PC-3 (cell line): ENCODE measurements around the gene HLA-DPA1. TPM values are rescaled to one million over a fixed set of nuclear protein-coding genes. Genes with fewer than 3 reads are reported as not detected.

ENCODE experiments used
- ATAC-seq: fragments of 200-7000 bp; cut with Tn5 transposase; 2 replicates; pipeline ENCODE4 v1.9.1; 2020; ENCODE audit warnings: mild to moderate bottlenecking, moderate library complexity
- Bru-seq: library from RNA; stranded (reverse); fragments of 400-500 nt; gene quantifications from one replicate; lab custom pipeline; 2021; lab: Mats Ljungman, UMichigan
- BruChase-seq, 2 experiments: library from RNA; stranded (reverse); fragments of 400-500 nt; gene quantifications; one replicate each; lab custom pipeline; 2021; lab: Mats Ljungman, UMichigan
- BruUV-seq: library from RNA; stranded (reverse); fragments of 400-500 nt; replicated peaks from 2 replicates; lab custom pipeline; 2021; lab: Mats Ljungman, UMichigan
- CTCF ChIA-PET: fragments of 300-600 bp; sonication (Branson Sonifier 250); formaldehyde crosslinking; loops from one replicate; lab custom pipeline; 2022; ENCODE audit warnings: antibody characterized with exemption; lab: Charles Lee
- POLR2A ChIA-PET: fragments of 300-600 bp; sonication (Branson Sonifier 250); formaldehyde crosslinking; loops from one replicate; lab custom pipeline; 2022; ENCODE audit warnings: antibody characterized with exemption; ENCODE audit not compliant: unreplicated experiment; lab: Charles Lee
- DNase-seq: peaks from one replicate; pipeline ENCODE4 v3.0.0-alpha.2; 2015
- H2AFZ ChIP-seq: fragments of 300-600 bp; sonication (generic); 2 replicates; pipeline ENCODE4 v1.6.0; 2016; ENCODE audit warnings: antibody characterized with exemption, low read length
- H3F3A ChIP-seq: fragments of 300-600 bp; sonication (generic); one replicate; pipeline ENCODE4 v1.6.0; 2017; ENCODE audit warnings: antibody characterized with exemption, low read length, control low read depth, mild to moderate bottlenecking; ENCODE audit not compliant: unreplicated experiment
- H3K27ac ChIP-seq: fragments of 300-600 bp; sonication (generic); 2 replicates; pipeline ENCODE4 v1.5.1; 2016; ENCODE audit warnings: mild to moderate bottlenecking, low read length
- H3K27me3 ChIP-seq: fragments of 300-600 bp; sonication (generic); 2 replicates; pipeline ENCODE4 v1.6.1; 2016; ENCODE audit warnings: low read length, mixed read lengths
- H3K36me3 ChIP-seq: fragments of 300-600 bp; sonication (generic); 2 replicates; pipeline ENCODE4 v1.6.1; 2016; ENCODE audit warnings: low read depth, mixed run types, low read length, mixed read lengths
- H3K4me1 ChIP-seq: fragments of 300-600 bp; sonication (generic); 2 replicates; pipeline ENCODE4 v1.5.1; 2016; ENCODE audit warnings: low read length; ENCODE audit not compliant: insufficient read depth
- H3K4me2 ChIP-seq: fragments of 300-600 bp; sonication (generic); 2 replicates; pipeline ENCODE4 v1.6.0; 2016; ENCODE audit warnings: low read length
- H3K4me3 ChIP-seq: fragments of 300-600 bp; sonication (generic); 2 replicates; pipeline ENCODE4 v1.5.1; 2016; ENCODE audit warnings: mild to moderate bottlenecking, low read length, mixed read lengths
- H3K79me2 ChIP-seq: fragments of 300-600 bp; sonication (generic); 2 replicates; pipeline ENCODE4 v1.6.1; 2017; ENCODE audit warnings: low read length, mixed read lengths
- H3K9ac ChIP-seq: fragments of 300-600 bp; sonication (generic); 2 replicates; pipeline ENCODE4 v1.6.0; 2016; ENCODE audit warnings: mild to moderate bottlenecking, low read length
- H3K9me2 ChIP-seq: fragments of 300-600 bp; sonication (generic); replicated peaks from 2 replicates; pipeline ENCODE4 v1.6.1; 2016; ENCODE audit warnings: mixed run types, low read length, mixed read lengths
- H3K9me3 ChIP-seq: fragments of 300-600 bp; sonication (generic); 2 replicates; pipeline ENCODE4 v1.6.1; 2016; ENCODE audit warnings: low read length, mixed read lengths
- H4K20me1 ChIP-seq: fragments of 300-600 bp; sonication (generic); 2 replicates; pipeline ENCODE4 v1.6.1; 2016; ENCODE audit warnings: low read length, mixed read lengths
- EZH2 ChIP-seq: fragments of 300-600 bp; sonication (generic); IDR thresholded peaks from one replicate; pipeline ENCODE4 v1.6.1; 2017; ENCODE audit warnings: antibody characterized with exemption, mild to moderate bottlenecking, low read length; ENCODE audit not compliant: unreplicated experiment
- EZH2phosphoT487 ChIP-seq: fragments of 300-600 bp; sonication (generic); IDR thresholded peaks from 2 replicates; pipeline ENCODE4 v1.6.1; 2018; ENCODE audit warnings: mild to moderate bottlenecking, antibody characterized with exemption, low read length, borderline replicate concordance
- intact Hi-C: fragments of 100-400 bp; cut with micrococcal nuclease; formaldehyde crosslinking; loops from 2 replicates; pipeline ENCODE4 v1.9.0; 2023
- long read RNA-seq: library from polyadenylated mRNA; unstranded; transcript quantifications from one replicate; pipeline ENCODE4 v2.0.0, GENCODE V29; 2021; ENCODE audit not compliant: unreplicated experiment
- total RNA-seq: library from RNA; depleted of rRNA; stranded (reverse); fragments of >200 nt; gene quantifications from 2 replicates; pipeline ENCODE4 v1.2.3, GENCODE V29; 2014; rRNA removed
- TF ChIP-seq, protein P1 (sequence below): fragments of 300-600 bp; sonication (generic); conservative IDR thresholded peaks from 2 replicates; pipeline ENCODE4 v1.5.1; 2017; ENCODE audit warnings: antibody characterized with exemption, low read depth, mild to moderate bottlenecking, low read length

Gene HLA-DPA1
- total RNA-seq (not detected in 2 replicates), Bru-seq, nascent RNA (not detected), BruChase-seq, experiment 1, labeled RNA remaining after a 6-hour chase (not detected), BruChase-seq, experiment 2, labeled RNA remaining after a 2-hour chase (not detected)
- long read RNA-seq: 0 reads

DNA sequence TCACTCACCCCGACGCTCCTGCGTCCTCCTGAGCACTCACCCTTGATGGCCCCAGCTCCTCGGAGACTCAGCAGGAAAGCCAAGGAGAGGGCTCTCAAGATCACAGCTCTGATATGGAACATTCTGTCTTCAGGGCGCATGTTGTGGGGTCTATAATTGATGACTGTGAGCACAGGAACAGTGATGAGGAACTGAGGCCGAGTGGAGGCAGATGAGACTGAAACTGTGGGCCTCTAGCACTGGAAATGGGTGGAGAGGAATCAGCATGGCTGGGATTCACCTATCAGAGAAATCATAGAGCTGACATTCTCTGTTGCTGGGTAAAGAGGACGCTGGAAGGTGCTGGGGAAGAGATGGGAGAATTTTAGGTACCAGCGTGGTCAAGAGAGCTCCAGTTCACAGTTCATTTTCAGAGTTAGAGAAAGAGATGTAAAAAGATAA is at the start of gene HLA-DPA1:
TSS of gene HLA-DPA1 (minus strand) at position 219 of the 441 bp plus-strand sequence.
- ATAC-seq (peak; percentile 86), DNase-seq (peak; percentile 40)
- Histone ChIP-seq H3K27me3 (peaks cover 40% of the 10 kb centered on the region), H4K20me1 (no peaks in the 10 kb centered on the region), H3K4me1 (no peaks in the 10 kb centered on the region), H3K27ac (no peak within 1 kb of the TSS), H3K4me3 (no peak within 1 kb of the TSS), H3K9me2 (no peaks in the 10 kb centered on the region), H3K9ac (no peak within 1 kb of the TSS), H3K36me3 (no peaks in the 10 kb centered on the region), H3K79me2 (no peaks in the 10 kb centered on the region), H3F3A (no peaks in the 10 kb centered on the region), H3K9me3 (no peaks in the 10 kb centered on the region), H3K4me2 (0 out of 2 replicates have a peak within 1 kb of the TSS, but pooled peaks have one; percentile 4), H2AFZ (no peak within 1 kb of the TSS; the same call in 1 of the 2 replicates)
- BruUV-seq: no TSS peak
- intact Hi-C loops: no loop called here
- CTCF ChIA-PET: interaction anchor here (0.5 kb wide), 1 partner anchor 626 kb away, joined by 4 read pairs; no protein-coding TSS in a partner anchor
- TF ChIP-seq EZH2phosphoT487 (no peak), EZH2 (no peak)
- TF ChIP-seq, protein P1, sequence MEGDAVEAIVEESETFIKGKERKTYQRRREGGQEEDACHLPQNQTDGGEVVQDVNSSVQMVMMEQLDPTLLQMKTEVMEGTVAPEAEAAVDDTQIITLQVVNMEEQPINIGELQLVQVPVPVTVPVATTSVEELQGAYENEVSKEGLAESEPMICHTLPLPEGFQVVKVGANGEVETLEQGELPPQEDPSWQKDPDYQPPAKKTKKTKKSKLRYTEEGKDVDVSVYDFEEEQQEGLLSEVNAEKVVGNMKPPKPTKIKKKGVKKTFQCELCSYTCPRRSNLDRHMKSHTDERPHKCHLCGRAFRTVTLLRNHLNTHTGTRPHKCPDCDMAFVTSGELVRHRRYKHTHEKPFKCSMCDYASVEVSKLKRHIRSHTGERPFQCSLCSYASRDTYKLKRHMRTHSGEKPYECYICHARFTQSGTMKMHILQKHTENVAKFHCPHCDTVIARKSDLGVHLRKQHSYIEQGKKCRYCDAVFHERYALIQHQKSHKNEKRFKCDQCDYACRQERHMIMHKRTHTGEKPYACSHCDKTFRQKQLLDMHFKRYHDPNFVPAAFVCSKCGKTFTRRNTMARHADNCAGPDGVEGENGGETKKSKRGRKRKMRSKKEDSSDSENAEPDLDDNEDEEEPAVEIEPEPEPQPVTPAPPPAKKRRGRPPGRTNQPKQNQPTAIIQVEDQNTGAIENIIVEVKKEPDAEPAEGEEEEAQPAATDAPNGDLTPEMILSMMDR: no peak
- POLR2A ChIA-PET: no interaction called here

DNA sequence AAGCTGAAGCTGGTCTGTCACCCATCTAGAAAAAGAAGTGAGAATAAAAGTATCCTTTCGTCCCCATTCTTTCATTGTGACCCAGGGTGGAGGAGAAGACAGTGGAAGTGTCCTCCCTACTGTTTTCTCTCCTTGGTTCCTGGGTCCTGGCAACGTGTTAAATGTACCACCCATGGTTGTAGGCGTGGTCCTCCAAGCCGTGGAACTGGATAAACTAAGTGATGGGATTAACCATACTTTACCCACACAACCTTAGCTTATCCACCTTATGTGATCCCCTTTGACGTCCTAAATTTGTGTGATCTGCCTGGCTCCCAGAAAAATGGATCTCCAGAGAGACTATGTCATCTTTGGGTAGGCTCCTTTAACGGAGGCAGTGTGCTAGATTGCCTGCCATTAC is 49.7 kb upstream of the HLA-DPA1 start:
- no peaks in the 10 kb centered on the region for H4K20me1 ChIP-seq
- H3K9me2 ChIP-seq: no peaks in the 10 kb centered on the region
- H3F3A ChIP-seq: no peaks in the 10 kb centered on the region
- H3K36me3 ChIP-seq: no peaks in the 10 kb centered on the region
- no peak overlapping the region for H3K9ac ChIP-seq
- DNase-seq (no peak), ATAC-seq (no peak)
- no peaks in the 10 kb centered on the region for H3K4me1 ChIP-seq
- no peak overlapping the region for H3K27ac ChIP-seq
- no peak overlapping the region for H3K4me3 ChIP-seq
- TF ChIP-seq EZH2 (no peak), EZH2phosphoT487 (no peak)
- TF ChIP-seq, protein P1: no peak
- H2AFZ ChIP-seq: no peak overlapping the region
- BruUV-seq: no TSS peak
- CTCF ChIA-PET: interaction anchor here (0.6 kb wide), 2 partner anchors 169 to 489 kb away, joined by 3 read pairs; no protein-coding TSS in a partner anchor
- H3K4me2 ChIP-seq: no peak overlapping the region
- POLR2A ChIA-PET: no interaction called here
- intact Hi-C loops: loop anchor here (1.0 kb wide), 2 partner anchors 25 to 126 kb away; no protein-coding TSS in a partner anchor
- H3K9me3 ChIP-seq: no peaks in the 10 kb centered on the region
- H3K79me2 ChIP-seq: no peaks in the 10 kb centered on the region
- H3K27me3 ChIP-seq: peaks cover 30% of the 10 kb centered on the region

DNA sequence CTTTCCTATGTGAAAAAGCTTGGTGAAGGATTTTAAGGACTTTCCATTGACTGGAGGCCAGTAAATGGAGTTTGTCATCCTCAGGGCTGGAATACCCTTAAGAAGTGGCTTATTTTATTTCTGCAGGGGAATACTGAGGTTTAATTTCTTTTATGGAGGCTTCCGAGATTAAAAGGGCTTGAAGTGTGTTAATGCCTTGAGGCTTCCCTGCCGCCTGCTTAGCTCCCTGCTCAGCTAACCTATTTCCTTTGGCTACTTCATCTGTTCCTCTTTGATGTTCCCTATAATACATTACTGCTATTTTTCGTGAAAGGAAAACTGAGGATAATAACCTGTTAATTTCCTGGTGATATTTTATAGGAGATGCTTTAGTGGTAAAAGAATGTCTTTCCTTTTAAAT is 46.6 kb upstream of the HLA-DPA1 start:
- H3K27ac ChIP-seq: no peak overlapping the region
- DNase-seq (no peak), ATAC-seq (no peak)
- H3K79me2 ChIP-seq: no peaks in the 10 kb centered on the region
- ChIA-PET CTCF (no interaction called here), POLR2A (no interaction called here)
- no peak overlapping the region for H3K4me3 ChIP-seq
- no TSS peak for BruUV-seq
- H3K27me3 ChIP-seq: peaks cover 46% of the 10 kb centered on the region
- H3K4me1 ChIP-seq: no peaks in the 10 kb centered on the region
- intact Hi-C loops: no loop called here
- no peaks in the 10 kb centered on the region for H3K36me3 ChIP-seq
- TF ChIP-seq EZH2phosphoT487 (no peak), EZH2 (no peak)
- TF ChIP-seq, protein P1: no peak
- no peaks in the 10 kb centered on the region for H4K20me1 ChIP-seq
- H3K4me2 ChIP-seq: no peak overlapping the region
- no peaks in the 10 kb centered on the region for H3F3A ChIP-seq
- no peak overlapping the region for H2AFZ ChIP-seq
- no peak overlapping the region for H3K9ac ChIP-seq
- H3K9me3 ChIP-seq: no peaks in the 10 kb centered on the region
- no peaks in the 10 kb centered on the region for H3K9me2 ChIP-seq
